ENCODE measurements around the gene ANKRD36C. TPM values are rescaled to one million over a fixed set of nuclear protein-coding genes. Genes with fewer than 3 reads are reported as not detected.
A peak's percentile ranks its signal among the peaks of the same experiment; 100 is the strongest.
"Not testable (repeated sequence)": the region's sequence is repeated elsewhere in the genome, so short reads cannot be mapped to it uniquely, and the experiment has no call there.

ANKRD36C gene
- total and polyA plus RNA-seq, 8 donors, result 1.5 to 582 (median 100) TPM

- H3K4me3 ChIP-seq; H3K36me3 ChIP-seq; DNase-seq; H3K27me3 ChIP-seq; H3K27ac ChIP-seq; H3K4me1 ChIP-seq; intact Hi-C loops (cut with DNase I; ENCODE audit: low total_unique reads): not testable (repeated sequence)
- peaks cover 21 to 62% (median 46%) of the 10 kb centered on the region in 4 donors for H3K9me3 ChIP-seq
- WGBS, 5 donors, result 98 to 100% (median 99%) methylated on average over 2 of the region's 2 CpGs
- TF ChIP-seq POLR2AphosphoS5 (IDR thresholded peaks at IDR 0.05), result peak in 1 of 3 donors; percentile 13
Measured at GRCh38 chr2:95817521-95817920, 174.1 kb downstream of the ANKRD36C start.

GRCh38 chr2:95813311-95813710, 178.3 kb downstream of the ANKRD36C start:
- Histone ChIP-seq H3K9me3 (peaks cover 6 to 36% (median 20%) of the 10 kb centered on the region in 4 donors), H3K36me3 (peaks cover 0 to 15% (median 5%) of the 10 kb centered on the region in 4 donors)
- DNase-seq; H3K4me1 ChIP-seq; H3K4me3 ChIP-seq; H3K27ac ChIP-seq; intact Hi-C loops (cut with DNase I; ENCODE audit: low total_unique reads); H3K27me3 ChIP-seq: not testable (repeated sequence)
- 84 to 94% (median 88%) methylated on average over 1 of the region's 1 CpG for WGBS, 5 donors

- WGBS, 5 donors, result 93 to 98% (median 95%) methylated on average over 11 to 14 of the region's 14 CpGs
- intact Hi-C loops (cut with DNase I; ENCODE audit: low total_unique reads), result no loop called here
- no peak for TF ChIP-seq EP300 (IDR thresholded peaks at IDR 0.05)
- TF ChIP-seq, protein P1, sequence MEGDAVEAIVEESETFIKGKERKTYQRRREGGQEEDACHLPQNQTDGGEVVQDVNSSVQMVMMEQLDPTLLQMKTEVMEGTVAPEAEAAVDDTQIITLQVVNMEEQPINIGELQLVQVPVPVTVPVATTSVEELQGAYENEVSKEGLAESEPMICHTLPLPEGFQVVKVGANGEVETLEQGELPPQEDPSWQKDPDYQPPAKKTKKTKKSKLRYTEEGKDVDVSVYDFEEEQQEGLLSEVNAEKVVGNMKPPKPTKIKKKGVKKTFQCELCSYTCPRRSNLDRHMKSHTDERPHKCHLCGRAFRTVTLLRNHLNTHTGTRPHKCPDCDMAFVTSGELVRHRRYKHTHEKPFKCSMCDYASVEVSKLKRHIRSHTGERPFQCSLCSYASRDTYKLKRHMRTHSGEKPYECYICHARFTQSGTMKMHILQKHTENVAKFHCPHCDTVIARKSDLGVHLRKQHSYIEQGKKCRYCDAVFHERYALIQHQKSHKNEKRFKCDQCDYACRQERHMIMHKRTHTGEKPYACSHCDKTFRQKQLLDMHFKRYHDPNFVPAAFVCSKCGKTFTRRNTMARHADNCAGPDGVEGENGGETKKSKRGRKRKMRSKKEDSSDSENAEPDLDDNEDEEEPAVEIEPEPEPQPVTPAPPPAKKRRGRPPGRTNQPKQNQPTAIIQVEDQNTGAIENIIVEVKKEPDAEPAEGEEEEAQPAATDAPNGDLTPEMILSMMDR (IDR thresholded peaks at IDR 0.05), result no peak
- TF ChIP-seq POLR2AphosphoS5 (IDR thresholded peaks at IDR 0.05), result no peak
- no peak for TF ChIP-seq POLR2A (IDR thresholded peaks at IDR 0.05)
- H3K9me3 ChIP-seq, result peaks cover 0 to 39% (median 12%) of the 10 kb centered on the region in 4 donors
- DNase-seq, result no peak
- no peak overlapping the region for H3K4me3 ChIP-seq
- no peaks in the 10 kb centered on the region for H3K27me3 ChIP-seq
- H3K36me3 ChIP-seq, result no peaks in the 10 kb centered on the region
- no peaks in the 10 kb centered on the region for H3K4me1 ChIP-seq
- no peak overlapping the region for H3K27ac ChIP-seq
Measured at GRCh38 chr2:95799892-95800291, 191.7 kb downstream of the ANKRD36C start.

GRCh38 chr2:95799147-95799889, 192.3 kb downstream of the ANKRD36C start:
- DNase-seq; H3K4me3 ChIP-seq; H3K27me3 ChIP-seq; H3K27ac ChIP-seq; H3K36me3 ChIP-seq; intact Hi-C loops (cut with DNase I; ENCODE audit: low total_unique reads); H3K4me1 ChIP-seq: not testable (repeated sequence)
- peaks cover 0 to 35% (median 9%) of the 10 kb centered on the region in 4 donors for H3K9me3 ChIP-seq
- WGBS, 5 donors, result 82 to 93% (median 90%) methylated on average over 11 to 13 of the region's 13 CpGs

GRCh38 chr2:95796249-95797099, 195.2 kb downstream of the ANKRD36C start:
- DNase-seq; H3K27ac ChIP-seq; H3K27me3 ChIP-seq; H3K4me1 ChIP-seq; H3K36me3 ChIP-seq; intact Hi-C loops (cut with DNase I; ENCODE audit: low total_unique reads); H3K4me3 ChIP-seq: not testable (repeated sequence)
- no CpG with 5 or more reads among the region's 18 CpGs for WGBS, 5 donors
- H3K9me3 ChIP-seq, result peaks cover 0 to 16% (median 2%) of the 10 kb centered on the region in 4 donors

GRCh38 chr2:95793970-95794369, 197.7 kb downstream of the ANKRD36C start:
- H3K27me3 ChIP-seq; H3K9me3 ChIP-seq; H3K4me3 ChIP-seq; H3K4me1 ChIP-seq; intact Hi-C loops (cut with DNase I; ENCODE audit: low total_unique reads); DNase-seq; H3K27ac ChIP-seq; H3K36me3 ChIP-seq: not testable (repeated sequence)
- WGBS, 5 donors, result 33 to 77% (median 50%) methylated on average over 1 of the region's 5 CpGs; no CpG with 5 or more reads in 2 of the 5 donors

- H3K9me3 ChIP-seq; H3K27ac ChIP-seq; H3K27me3 ChIP-seq; intact Hi-C loops (cut with DNase I; ENCODE audit: low total_unique reads); H3K4me1 ChIP-seq; H3K4me3 ChIP-seq; H3K36me3 ChIP-seq; DNase-seq: not testable (repeated sequence)
- no CpG with 5 or more reads among the region's 9 CpGs for WGBS, 5 donors
Measured at GRCh38 chr2:95790180-95790579, 201.4 kb downstream of the ANKRD36C start.

DNA sequence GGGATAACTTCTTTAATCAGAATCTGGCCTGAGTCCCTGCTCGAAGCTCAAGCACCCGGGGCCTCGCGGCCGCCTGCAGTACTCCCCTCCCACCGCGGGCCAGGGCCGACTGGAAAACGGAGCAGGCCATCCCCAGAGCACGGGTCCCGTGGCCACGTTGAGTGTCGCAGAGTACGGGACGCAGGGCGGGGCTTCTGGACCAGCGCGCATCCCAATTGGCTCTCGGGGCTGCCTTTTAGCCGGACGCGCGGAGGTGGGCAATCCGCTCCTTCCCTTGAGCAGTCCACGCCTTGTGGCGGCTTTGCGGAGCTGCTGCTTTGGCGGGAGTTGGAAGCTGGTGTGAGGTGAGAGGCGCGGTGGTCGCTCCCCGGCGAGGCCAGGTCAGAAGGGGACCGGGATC, 202.2 kb downstream of the ANKRD36C start:
- H3K27ac ChIP-seq; H3K36me3 ChIP-seq; intact Hi-C loops (cut with DNase I; ENCODE audit: low total_unique reads); H3K9me3 ChIP-seq; DNase-seq; H3K27me3 ChIP-seq; H3K4me1 ChIP-seq; H3K4me3 ChIP-seq: not testable (repeated sequence)
- no CpG with 5 or more reads among the region's 34 CpGs for WGBS, 5 donors

- H3K27me3 ChIP-seq; H3K27ac ChIP-seq; H3K4me3 ChIP-seq; DNase-seq; H3K9me3 ChIP-seq; H3K36me3 ChIP-seq; H3K4me1 ChIP-seq; intact Hi-C loops (cut with DNase I; ENCODE audit: low total_unique reads): not testable (repeated sequence)
- WGBS, 5 donors, result no CpG with 5 or more reads among the region's 13 CpGs
Measured at GRCh38 chr2:95788642-95789041, 203.0 kb downstream of the ANKRD36C start.
